GM21447 (cell line): Measurements from ENCODE around the gene HIP1.
"Not testable (repeated sequence)": the region's sequence is repeated elsewhere in the genome, so short reads cannot be mapped to it uniquely, and the experiment has no call there.

Experiments
- ATAC-seq: cut with Tn5 transposase; IDR thresholded peaks from one replicate; pipeline ENCODE4 v1.9.1; 2021; ENCODE audit not compliant: unreplicated experiment

The HIP1 gene

DNA sequence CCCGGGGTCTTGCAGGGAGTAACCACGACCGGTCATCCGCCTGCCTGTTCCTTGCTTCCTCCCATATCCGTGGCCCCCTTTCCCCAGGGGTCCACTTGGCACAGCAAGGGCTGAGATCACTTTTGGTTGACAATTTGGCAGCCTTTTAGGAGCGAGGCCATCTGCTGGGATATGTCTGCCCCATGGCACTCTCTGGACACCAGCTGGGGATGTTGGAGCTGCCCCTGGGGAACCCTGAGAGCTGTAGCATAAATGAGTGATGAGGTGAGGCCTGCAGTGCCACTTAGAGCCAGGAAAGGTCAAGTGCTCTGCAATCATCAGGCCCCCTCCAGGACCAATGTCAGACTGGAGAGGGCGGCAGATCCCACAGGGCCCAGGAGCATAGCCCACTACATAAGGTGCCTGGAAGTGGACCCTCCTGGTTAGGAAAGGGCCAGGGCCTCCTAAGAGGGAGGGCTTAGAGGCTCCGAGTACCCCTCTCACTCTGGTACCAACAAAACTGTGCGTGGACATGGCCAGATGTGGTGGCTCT, 92.1 kb downstream of the HIP1 start:
- no peak for ATAC-seq

DNA sequence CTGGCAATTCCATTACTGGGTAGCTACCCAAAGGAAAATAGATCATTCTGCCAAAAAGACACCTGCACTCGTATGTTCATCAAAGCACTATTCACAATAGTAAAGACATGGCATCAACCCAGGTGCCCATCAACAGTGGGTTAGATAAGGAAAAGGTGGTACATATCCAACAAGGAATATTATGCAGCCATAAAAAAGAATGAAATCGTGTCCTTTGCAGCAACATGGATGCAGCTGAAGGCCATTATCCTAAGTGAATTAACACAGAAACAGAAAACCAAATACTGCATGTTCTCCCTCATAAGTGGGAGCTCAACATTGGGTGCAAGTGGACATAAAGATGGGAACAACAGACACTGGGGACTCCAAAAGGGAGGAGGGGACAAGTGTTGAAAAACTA, 93.2 kb downstream of the HIP1 start:
- ATAC-seq = no peak

DNA sequence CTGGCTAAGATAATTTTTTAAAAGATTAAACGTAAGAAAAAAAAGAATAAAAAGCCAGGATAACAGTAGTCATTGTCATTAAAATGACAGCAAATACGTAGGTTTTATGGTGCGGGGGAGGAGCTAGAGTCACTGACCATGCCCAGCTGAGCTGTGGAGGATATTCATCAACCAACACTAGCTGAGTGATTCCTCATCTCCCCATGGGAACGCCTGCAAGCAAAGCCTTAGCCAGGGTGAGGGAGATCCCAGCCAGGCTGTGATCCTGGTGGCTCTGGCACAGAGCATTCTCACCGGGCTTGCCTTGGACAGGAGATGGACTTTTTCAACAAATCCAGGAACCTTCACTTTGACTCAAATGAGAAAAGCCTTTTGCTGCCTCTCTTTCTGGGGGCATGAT, 94.2 kb downstream of the HIP1 start:
- ATAC-seq = no peak

DNA sequence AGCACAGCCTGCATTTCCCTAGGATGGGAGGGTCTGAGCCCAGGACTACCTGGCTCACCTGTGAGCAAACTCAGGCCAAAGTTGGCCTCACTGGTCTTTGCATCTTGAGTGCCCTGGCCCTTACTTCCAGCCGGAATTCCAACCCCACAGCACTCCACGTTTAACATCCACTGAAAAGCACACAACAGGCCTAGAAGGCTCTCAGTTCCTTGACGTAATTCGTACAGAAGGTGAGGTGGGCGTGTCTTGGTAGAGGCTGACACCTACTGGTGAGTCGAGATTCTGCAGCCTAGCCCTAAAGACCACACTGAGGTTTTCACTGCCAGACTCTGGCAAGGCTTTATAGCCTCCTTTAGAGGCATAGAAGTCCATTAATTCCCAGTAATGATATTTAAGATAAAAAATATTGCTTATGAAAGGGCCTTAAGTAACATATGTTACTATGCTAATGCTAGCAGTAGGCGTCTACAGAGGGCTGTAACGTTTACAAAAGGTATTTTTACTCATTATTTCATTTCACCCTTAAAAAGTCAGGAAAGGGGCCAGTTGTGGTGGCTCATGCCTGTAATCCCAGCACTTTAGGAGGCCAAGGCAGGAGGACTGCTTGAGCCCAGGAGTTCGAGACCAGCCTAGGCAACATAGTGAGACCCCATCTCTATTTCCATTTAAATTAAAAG, 95.8 kb downstream of the HIP1 start:
- peak; percentile 55 for ATAC-seq

DNA sequence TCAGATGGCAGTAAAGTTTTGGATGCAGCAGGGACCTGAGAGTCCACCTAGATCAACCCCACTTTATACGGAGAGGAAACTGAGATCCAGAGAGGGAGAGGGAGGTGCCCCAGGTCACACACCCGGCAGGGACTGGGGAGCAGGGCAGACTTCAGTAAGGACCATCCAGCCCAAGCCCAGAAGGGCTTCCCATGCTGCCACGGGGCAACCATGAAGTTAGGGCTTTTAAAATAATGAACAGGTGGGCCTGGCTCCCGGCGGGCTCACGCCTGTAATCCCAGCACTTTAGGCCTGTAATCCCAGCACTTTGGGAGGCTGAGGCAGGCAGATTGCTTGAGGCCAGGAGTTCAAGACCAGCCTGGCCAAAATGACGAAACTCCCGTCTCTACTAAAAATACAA, 98.5 kb downstream of the HIP1 start:
- ATAC-seq = no peak

DNA sequence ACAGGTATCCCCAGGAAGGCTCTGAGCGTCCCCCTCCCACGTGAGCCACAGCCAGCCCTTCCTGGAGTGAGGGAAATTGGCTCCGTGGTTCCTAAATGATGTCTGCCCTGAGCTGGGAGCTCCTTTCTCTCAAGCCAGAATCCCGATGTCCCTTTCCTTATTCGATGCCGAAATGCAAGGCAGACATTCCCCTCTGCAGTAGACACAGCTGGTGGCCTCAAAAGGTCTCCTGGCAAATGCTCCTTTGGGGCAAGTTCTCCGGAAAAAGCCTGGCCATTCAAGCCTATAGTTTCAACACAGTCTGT, 98.9 kb downstream of the HIP1 start:
- no peak for ATAC-seq

DNA sequence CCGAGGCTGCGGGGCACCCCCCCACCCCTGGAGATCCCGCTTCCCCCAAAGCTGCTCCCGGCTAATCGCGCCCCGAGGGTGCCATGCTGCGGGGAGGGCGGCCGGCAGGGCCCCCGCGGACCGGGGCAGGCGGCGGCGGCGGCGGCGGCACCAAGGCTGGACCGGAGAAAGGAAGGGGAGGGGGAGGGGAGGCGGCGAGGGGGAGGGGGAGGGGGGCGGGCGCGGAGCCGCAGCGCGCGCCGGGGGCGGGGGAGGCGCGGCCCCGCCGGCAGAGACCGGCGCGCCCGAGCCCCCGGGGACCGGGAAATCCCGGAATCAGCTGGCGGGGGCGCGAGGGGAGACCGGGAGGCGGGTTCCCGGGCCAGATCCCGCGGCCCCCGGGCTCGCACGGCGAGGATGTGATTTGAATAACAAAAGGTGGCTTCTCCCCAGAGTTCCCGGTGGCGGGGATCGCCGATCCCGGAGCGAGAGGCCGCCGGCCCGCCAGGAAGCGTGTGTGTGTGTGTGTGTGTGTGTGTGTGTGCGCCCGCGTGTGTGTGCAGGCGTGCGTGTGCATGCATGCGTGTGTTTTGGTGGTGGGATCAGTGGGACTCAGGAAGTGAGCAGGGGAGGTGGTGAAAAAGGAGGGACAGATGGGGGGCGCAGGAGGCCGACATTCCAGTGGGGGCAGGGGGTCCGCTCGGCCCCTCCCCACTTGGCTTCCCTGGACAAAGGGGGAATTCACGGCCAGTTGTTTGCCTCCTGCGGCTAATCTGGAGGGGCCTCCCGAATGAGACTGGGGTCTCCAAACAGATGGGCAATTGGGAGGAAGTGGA, 99.5 kb downstream of the HIP1 start:
- no peak for ATAC-seq

DNA sequence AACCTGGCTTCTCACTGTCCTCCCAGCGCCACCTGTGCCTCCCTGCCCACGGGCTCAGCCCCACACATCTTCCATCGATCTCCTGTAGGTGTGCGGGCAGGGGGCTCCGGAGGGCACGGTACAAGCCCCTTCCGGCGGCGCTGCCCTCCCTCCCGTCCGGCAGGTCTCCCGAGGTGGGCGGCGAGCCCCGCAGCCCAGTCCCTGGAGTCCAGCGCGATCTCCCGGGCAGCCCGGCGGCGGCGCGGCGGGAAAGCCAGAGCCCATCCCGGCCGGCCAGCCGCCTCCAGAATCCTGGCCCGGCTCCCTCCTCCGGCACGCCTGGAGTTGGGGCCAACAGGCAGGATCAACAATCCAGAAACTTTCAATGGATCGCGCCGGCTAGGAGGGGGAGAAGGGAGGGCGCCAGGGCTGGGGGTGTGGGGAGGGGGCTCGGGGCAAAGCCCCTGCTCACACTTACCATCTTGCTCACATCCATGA, 100.1 kb downstream of the HIP1 start:
- no peak for ATAC-seq

DNA sequence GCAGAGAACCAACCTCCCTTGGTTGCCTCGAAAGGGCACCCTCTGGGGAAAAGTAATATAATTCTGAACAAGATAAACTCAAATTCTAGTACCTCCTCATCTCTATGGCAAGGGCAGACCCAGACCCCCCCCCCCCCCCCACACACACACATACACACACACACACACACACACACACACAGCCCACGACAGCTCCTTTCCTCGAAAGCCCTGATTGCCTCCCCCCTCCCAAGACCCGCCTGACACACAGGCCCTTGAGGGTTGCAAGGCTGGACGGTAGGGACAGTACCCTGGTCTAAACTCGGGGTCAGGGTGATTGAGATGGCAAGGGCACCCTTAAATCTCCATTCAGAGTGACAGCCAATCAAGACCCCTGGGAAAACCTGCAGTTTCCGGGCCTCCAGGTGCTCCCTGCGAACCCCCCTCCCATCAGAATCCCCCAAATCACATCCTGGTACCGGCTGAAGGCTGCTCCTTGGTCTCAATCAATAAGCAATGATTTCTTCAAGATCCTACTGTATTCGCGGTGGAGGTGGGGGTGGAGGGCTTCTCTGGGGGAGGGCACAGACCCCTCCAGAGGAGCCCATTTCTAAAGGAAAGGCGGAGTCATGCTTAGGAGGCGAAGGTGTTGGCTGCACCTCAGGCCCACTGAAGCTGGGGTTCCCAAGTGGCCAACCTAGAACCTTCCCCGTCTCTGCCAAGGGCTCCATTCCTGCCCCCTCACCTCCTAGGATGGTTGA, 100.7 kb downstream of the HIP1 start:
- no peak for ATAC-seq

DNA sequence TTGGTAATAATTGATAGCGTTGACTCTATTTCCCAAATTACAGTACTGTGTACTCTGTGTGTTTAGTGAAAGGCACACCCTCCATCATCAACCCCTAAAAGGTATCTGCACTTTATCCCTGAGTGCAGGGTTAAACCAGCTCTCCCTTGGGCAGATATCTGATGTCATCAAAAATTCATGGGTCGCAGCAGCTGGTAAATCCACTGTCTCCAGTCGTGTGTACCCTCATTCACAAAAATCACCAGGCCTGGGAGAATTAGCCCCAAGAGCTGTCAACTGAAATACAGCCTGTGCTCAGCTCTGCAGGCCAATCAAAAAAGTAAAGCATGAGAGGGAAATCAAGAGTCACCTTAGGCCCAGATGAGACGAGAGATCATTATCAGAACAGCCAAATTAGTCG, 103.7 kb downstream of the HIP1 start:
- no peak for ATAC-seq

DNA sequence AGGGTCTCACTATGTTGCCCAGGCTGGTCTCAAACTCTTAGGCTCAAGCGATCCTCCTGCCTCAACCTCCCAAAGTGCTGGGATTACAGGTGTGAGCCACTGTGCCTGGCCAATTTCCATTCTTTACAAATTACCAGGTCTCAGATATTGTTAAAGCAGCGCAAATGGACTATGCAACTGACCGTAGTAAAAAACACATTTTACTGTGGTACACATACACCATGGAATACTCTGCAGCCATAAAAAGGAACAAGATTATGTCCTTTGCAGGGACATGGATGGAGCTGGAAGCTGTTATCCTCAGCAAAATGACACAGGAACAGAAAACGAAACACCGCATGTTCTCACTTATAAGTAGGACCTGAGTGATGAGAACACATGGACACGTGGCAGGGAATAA, 106.2 kb downstream of the HIP1 start:
- ATAC-seq = not testable (repeated sequence)

DNA sequence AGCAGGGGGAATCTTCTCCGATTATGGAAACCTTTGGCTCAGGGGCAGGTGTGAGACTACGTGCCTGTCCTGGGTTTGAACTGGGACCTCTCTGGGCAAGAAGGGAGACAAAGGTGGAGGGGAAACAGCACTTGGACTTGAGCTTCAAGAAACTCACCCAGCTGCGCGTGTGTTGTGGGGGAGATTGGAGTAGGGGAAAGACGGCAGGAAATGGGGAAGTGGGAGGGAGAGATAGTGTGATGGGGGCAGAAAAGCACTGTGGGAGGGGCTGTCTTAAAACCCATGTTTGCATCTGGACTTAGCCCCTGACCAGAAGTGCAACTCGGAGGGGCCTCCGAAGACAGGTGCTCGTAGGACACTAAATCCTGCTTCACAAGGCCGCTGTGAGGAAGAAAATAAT, 107.0 kb downstream of the HIP1 start:
- ATAC-seq = no peak

DNA sequence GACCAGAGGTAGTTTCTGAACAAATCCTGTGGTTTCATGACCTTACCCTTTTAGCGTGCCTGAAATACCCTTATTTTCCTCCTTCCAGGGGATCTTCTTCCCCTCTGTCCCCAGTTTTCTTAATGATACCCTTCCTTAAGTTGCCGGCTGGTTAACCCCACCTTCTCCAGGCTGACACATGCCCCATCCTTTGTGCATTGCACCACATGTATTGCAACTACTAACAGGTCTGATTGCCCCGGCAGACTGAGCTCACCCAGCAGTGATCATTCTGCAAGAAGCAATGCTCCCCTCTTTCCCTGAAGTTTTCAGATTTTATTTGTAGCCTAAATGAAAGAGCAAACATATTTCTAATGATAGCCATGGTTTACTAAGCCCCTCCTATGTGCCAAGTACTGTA, 108.2 kb downstream of the HIP1 start:
- no peak for ATAC-seq

DNA sequence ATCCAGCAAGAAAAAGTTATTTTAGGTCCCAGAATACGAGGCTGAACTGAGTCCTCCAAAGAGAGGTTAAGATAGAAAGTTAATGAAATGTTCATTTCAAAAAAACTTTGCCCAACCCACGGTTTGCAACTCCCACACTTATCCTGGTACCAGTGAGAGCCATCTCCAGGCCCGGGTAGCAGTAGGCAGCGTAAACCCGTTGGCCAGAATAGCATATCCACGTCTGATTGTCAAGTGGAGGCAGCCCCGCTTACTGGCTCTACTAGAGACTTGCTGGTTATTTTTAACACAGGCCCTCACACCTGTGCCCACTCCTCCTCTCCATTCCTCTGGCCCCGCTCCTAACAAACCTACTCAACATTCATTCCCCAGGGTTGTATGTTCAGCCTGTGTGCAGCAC, 109.7 kb downstream of the HIP1 start:
- ATAC-seq = no peak

DNA sequence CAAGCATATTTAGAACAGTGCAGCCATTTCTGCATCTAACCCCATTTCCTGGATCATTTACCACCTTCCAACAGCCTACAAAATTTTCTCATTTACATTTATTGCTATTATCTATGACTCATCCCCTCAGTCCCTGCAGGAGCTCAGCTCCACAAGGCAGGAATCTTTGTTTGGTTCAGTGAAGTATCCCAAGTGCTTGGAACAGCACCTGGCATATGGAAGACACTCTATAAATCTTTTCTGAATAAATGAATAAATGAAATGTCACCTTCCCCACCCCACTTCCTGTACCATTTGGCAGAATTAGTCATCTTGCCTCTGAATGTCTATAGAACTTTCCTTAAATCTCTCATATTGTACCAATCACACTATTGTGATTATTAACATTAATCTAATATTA, 110.7 kb downstream of the HIP1 start:
- no peak for ATAC-seq

DNA sequence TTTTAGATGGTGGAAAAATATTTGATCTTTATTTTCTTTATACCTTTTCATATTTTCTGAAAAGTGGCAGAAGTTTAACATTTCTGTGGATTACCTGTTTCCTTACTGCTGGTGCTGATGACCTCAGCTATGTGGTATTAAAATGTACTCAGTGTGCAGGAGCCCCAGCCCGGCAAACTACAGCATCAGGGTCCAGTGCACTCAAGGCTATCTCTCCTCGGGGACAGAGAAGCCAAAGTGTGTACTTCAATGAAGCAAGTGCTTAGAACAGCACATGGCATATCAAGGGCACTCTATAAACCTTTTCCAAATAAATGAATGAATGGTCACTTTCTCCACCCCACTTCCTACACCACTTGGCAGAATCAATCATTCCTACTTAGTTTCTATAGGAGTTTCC, 111.8 kb downstream of the HIP1 start:
- ATAC-seq = no peak

DNA sequence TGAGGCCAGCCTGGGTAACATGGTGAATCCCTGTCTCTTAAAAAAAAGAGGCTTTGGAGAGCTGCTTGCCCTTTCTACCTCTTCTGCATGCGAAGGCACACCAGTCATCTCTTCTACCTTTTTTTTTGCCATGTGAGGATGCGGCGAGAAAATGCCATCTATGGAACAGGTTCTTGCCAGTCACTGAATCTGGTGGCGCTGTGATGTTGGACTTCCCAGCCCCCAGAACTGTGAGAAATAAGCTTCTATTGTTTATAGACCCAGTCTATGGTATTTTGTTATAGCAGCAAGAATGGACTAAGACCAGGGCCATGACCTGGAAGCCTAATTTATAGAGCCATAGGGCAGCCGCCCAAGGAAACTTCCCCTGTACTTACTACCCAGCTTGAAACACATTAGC, 112.9 kb downstream of the HIP1 start:
- ATAC-seq = no peak

DNA sequence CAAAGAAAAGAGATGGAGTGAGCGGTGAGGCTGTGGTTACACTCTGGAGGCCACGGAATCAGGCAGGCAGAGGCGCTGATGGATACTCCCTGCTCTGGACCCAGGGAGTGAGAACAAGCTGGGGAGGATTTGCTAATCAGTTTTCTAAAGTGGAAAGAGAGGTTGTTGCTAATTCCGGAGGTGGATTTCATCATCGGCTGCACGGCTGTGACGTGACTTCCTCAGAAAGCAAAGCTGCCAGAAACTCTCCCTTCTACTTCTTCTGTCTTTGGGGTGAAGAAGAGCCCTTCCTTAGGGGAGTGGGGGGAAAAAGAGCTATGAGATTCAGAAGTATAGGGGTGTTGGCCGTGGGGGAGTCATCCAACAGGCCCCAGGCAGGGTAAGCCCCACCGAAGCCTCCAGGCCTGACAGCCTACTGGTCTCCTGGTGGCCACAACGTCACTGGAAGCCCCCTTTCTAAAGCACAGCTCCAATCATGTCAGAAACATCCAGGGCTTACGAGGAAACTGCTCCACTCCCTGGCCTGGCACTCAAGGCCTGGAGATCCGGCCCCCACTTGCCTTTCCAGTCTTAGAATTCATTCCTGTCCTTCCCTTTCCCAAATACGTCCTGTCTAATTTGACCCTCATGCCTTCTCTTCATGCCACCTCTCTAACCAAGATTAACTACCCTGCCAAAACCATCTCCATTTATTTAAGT, 114.5 kb downstream of the HIP1 start:
- no peak for ATAC-seq

DNA sequence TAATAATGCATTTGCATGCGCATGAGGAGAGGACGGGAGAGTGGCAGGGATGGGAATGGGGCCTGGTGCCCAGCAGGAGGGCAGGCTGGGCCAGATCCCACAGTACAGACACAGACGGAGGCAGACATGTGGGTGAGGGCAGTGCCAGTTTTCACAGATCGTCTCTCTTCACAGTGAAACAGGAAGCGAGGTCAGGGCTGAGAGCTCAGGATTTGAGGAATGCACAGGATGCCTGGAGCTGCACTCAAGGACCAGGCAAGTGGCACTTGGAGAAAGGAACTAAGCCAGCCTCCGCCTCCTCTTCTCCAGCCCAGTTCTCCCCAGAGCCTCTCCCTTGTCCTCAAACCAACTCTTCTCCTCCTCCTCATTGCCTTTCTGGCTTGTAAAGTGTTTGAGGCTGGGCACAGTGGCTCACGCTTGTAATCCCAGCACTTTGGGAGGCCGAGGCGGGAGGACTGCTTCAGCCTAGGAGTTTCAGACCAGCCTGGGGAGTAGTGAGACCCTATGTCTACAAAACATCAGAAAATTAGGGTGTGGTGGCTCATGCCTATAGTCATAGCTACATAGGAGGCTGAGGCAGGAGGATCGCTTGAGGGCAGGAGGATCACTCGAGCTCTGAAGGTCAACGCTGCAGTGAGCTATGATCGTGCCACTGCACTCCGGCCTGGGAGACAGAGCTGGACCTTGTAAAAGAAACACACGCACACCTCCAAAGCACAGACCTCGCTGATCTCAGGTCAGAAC, 115.2 kb downstream of the HIP1 start:
- no peak for ATAC-seq

DNA sequence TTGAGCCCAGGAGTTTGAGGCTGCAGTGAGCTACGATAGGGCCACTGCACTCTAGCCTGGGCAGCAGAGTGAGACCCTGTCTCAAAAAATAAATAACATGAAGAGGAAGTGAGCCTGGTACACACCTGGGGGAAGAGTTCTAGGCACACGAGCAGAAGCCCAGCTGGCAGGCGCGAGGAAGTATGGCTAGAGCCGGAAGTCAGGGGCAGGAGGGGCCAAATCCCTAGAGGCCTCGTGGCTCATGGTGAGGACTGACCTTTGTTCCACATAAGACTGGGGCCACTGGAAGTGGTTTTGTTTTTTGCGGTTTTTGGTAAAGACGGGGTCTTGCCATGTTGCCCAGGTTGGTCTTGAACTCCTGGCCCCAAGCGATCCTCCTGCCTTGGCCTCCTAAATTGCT, 117.6 kb downstream of the HIP1 start:
- ATAC-seq = no peak

DNA sequence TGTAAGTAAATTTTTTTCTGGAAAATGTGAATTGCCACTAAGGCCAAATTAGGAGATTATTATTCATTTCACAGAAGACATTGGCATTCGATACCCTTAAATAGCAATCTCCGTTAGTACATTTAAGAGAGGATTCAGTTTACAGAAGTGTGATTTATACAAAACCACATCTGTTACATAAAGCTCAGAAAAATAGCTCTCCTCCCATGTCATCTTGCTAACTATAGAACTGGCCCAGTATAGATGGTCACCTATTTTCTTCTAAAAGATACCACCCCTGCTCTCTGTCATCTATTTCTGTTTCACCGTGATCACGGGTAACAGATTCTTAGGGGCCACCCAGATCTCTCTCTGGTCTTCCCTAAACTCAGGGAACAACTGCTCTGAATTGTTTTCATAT, 119.1 kb downstream of the HIP1 start:
- ATAC-seq = no peak
